ENCODE data around the gene IFNW1.

The IFNW1 gene

DNA sequence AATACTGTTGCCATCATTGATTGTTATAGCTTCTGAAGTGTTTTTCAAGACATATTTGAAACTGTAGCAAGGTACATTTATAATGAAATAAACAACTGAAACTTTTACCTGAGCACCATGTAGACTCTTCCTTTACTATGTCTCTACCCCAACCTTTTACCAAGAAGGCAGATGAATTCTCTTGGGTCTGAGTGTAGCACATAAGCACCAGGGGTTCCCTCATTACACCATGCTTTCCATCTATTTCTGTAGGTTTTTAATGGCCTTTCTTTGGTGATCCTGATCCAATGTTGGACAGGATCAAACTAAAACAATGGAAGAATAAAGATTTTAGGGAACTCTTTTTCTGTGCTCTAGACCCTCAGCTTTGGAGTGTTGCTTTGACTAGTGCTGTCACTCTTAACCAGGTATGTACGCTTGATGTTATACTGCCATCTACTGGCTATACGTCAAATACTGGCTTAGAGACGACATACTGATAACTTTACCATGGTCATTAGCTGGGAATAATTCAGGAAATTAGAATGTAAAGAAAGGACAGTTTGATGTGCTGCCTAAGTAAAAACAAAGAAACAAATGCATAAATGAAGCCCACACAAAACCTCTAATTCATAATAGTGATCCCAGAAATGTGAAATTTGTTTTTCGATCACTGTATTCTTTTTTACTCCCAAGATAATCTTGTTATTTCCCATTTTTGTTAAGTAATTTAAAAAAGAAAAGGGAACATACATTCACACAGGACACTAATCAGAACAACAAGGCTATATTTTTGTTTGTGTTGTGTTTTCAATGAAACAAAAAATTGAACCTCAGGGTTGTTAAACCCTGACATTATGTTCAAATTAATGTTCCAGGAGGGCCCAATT is 30.7 kb downstream of the IFNW1 start:
- DNase-seq (ENCODE audit: low spot score), result peak; percentile 65

DNA sequence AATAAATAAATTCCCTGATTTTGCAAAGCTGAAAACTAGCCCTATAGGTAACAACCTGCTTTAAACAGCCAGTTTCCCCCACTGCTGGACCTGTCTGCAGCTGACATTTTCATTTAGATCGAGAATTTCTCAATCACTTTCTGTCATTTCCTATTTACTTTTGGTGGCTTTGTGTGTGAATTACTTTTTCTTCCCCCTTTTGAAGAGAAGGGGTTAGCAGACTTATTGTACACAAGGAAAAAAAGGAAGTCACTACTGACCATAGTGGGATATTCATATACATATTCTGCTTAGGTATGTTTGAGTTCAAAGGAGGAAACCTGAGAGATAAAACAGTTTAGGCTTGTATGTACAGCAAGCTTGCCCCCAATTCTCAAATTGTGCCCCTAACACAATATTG is 36.8 kb downstream of the IFNW1 start:
- DNase-seq (ENCODE audit: low spot score), result no peak

DNA sequence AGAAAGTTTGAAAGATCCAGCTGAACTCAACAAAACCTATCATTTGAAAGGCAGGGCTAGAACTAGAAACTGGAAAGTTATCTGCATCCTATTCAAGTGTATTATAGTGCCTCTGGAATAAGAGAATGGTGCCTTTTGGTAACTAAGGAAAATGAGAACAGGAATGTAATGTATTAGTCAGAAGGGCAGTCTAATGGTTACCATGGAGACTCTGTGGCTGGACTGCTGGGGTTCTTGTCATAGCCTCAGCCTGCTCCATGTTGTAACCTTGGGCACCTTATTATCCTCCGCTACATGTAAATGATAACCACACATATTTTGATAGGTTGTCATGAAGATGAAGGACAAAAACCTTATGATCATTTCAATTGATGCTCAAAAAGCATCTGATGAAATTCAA is 39.3 kb downstream of the IFNW1 start:
- no peak for DNase-seq (ENCODE audit: low spot score)

DNA sequence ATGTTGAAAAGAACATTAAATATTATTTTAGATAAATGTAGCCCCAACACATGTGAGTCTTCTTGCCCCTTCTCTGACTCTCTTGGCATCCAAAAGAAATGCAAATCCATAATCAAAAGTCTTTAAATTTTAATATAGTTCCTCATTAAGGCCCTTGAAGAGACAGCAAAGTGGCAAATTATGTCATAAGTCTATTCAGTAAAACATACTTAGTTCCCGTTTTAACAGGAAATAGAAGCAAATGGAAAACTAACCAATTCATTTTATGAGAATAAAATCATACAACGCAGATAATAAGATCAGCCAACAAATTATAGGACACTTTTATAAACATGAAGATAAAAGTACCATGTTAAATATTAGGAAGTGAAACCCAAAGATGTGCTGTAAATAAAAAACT is 43.8 kb downstream of the IFNW1 start:
- DNase-seq (ENCODE audit: low spot score), result no peak

DNA sequence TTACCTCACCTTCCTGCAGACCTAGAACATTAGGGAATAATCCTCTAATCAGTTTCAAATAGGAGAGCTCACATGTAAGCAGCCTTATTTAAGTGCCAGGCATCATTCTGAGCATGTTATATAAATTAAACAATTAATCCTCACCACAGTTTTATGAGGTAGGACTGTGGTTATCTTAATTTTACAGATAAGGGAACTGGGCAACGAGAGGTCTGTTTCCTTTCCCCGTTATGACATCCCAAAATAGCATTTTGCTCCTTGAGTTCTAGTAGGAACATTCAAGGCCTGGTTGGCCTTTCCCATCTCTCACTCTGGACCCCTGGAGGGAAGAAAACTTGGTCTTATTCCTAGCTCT is 44.8 kb downstream of the IFNW1 start:
- DNase-seq (ENCODE audit: low spot score), result no peak

DNA sequence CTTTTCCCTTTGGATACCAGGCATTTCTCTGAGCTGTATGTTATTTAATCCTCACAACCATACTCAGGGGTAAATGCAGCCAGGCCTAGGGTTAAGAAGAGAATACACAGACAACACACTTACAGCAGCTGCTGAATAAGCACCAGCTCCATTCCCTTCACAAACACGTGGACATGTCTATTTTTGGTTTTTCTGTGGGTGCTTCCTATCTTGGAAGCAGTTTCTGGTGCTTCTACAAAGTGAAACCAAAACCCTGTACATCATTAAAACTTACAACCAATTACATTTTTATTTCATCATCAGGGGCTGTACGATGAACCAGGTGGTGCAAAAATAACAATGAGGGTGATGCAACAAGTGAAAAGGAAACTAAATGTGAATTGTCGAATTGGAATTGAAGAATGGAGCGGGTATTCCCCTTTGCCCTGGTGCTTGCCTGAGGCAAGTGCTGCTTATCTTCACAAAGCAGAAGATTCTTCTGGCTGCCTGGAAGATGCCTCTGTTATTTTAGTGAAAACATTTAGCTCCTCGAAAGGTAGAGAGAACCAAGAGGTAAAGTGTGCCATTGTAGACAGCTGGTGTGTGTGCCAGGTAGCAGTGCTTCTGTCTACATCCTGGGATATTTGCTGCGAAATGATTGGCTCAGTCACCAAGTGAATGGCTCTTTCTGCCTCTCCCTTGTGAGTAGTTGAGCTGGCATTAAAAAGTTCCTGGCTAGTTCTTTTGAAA is 45.3 kb downstream of the IFNW1 start:
- peak; percentile 39 for DNase-seq (ENCODE audit: low spot score)

DNA sequence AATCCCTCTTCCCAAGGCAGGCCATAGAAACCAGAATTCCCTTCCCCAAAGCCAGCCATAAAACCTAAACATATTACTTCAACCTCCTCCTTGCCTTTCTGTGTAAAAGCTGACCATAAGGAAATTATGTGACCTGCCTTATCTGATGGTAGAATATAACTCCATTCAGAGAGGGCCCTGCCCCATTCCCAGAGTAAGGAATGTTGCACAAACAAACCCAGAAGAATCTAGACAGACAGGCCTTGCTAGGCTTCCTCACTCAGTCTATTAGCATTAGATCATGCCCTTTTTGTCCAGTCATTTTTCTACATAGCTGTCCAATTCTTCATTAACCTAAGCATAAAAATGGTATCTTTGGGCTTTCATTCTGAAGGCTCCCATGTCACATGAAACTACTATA is 46.1 kb downstream of the IFNW1 start:
- DNase-seq (ENCODE audit: low spot score), result no peak

Measured in CD4-positive, alpha-beta T cell treated with Interleukin-6 at 100 ng/mL for 8 hours (primary cell).